H1 (cell line): ENCODE data around the gene EXOG. TPM values are rescaled to one million over a fixed set of nuclear protein-coding genes. Genes with fewer than 3 reads are reported as not detected.

Experiments
- CTCF ChIA-PET: fragments of 300-600 bp; sonication (Branson Sonifier 250); formaldehyde crosslinking; loops from one replicate; lab custom pipeline; 2021; ENCODE audit not compliant: partially characterized antibody; lab: Charles Lee
- POLR2A ChIA-PET: fragments of 300-600 bp; sonication (Branson Sonifier 250); formaldehyde crosslinking; loops from one replicate; lab custom pipeline; 2021; ENCODE audit warnings: inconsistent platforms; ENCODE audit not compliant: partially characterized antibody; lab: Charles Lee
- DNase-seq, 2 experiments: peaks; one replicate each; pipeline versions ENCODE4 v3.0.0 to v3.0.0-alpha.2; 2010 to 2022; ENCODE audit warnings: low spot score in 2 of 2, low read depth in 1 of 2, mixed read lengths in 1 of 2
- FAIRE-seq: peaks from 2 replicates; lab custom pipeline; 2011; peaks lifted over from hg19 to GRCh38; lab: Jason Lieb, UNC
- H2AFZ ChIP-seq: 2 replicates; pipeline ENCODE4 v1.8.1; 2012; ENCODE audit warnings: low read length, inconsistent platforms
- H2AK5ac ChIP-seq: 2 replicates; pipeline ENCODE4 v1.6.1; 2013; ENCODE audit warnings: low read depth, low read length
- H2BK120ac ChIP-seq: replicated peaks from 2 replicates; pipeline ENCODE3; 2013; ENCODE audit warnings: low read depth, low read length, inconsistent platforms
- H2BK12ac ChIP-seq: 2 replicates; pipeline ENCODE4 v1.6.1; 2013; ENCODE audit warnings: low read depth, low read length
- H2BK15ac ChIP-seq: 2 replicates; pipeline ENCODE4 v1.6.1; 2013; ENCODE audit warnings: low read length
- H2BK20ac ChIP-seq: 2 replicates; pipeline ENCODE4 v1.6.1; 2013; ENCODE audit warnings: low read length
- H2BK5ac ChIP-seq: 2 replicates; pipeline ENCODE4 v1.6.1; 2013; ENCODE audit warnings: low read depth, low read length
- H3K14ac ChIP-seq: 2 replicates; pipeline ENCODE4 v1.6.1; 2013; ENCODE audit warnings: inconsistent platforms; ENCODE audit not compliant: insufficient read length
- H3K18ac ChIP-seq: 2 replicates; pipeline ENCODE4 v1.6.1; 2013; ENCODE audit warnings: low read length; ENCODE audit errors: extremely low read depth
- H3K23ac ChIP-seq: 2 replicates; pipeline ENCODE4 v1.6.1; 2013; ENCODE audit warnings: inconsistent platforms; ENCODE audit not compliant: insufficient read length
- H3K23me2 ChIP-seq: 2 replicates; pipeline ENCODE4 v1.6.1; 2013; ENCODE audit warnings: low read depth, low read length
- H3K27ac ChIP-seq: 2 replicates; pipeline ENCODE4 v1.6.1; 2011; ENCODE audit warnings: low read depth, low read length, inconsistent platforms
- H3K27me3 ChIP-seq, 4 experiments: replicated peaks in 1 of 4; 1 replicate in 1 of 4; 2 replicates in 3 of 4; pipeline versions ENCODE4 v1.6.1 to v1.8.1; 2011 to 2013; ENCODE audit warnings: low read length in 3 of 4, mild to moderate bottlenecking in 3 of 4, inconsistent platforms in 2 of 4, mixed read lengths in 2 of 4, moderate library complexity in 1 of 4; ENCODE audit not compliant: control insufficient read depth in 3 of 4, insufficient read depth in 3 of 4; ENCODE audit errors: extremely low read depth in 1 of 4
- H3K36me3 ChIP-seq, 4 experiments: 2 replicates each; pipeline versions ENCODE4 v1.6.1 to v1.8.1; 2011 to 2013; ENCODE audit warnings: mild to moderate bottlenecking in 4 of 4, low read length in 3 of 4, moderate library complexity in 2 of 4, control low read depth in 1 of 4, inconsistent platforms in 1 of 4; ENCODE audit not compliant: insufficient read depth in 4 of 4, control insufficient read depth in 2 of 4
- H3K4ac ChIP-seq: replicated peaks from 2 replicates; pipeline ENCODE3; 2013; ENCODE audit warnings: low read length, low read depth, mixed read lengths, inconsistent platforms; ENCODE audit not compliant: insufficient read length
- H3K4me1 ChIP-seq, 4 experiments: replicated peaks in 1 of 4; 1 replicate in 1 of 4; 2 replicates in 3 of 4; pipeline versions ENCODE4 v1.6.1 to v1.8.1; 2011 to 2013; ENCODE audit warnings: low read length in 3 of 4, inconsistent platforms in 2 of 4, mixed read lengths in 1 of 4; ENCODE audit not compliant: insufficient read depth in 4 of 4, control insufficient read depth in 3 of 4
- H3K4me2 ChIP-seq, 2 experiments: 2 replicates each; pipeline versions ENCODE4 v1.6.1 to v1.8.1; 2011 to 2013; ENCODE audit warnings: low read depth in 2 of 2, low read length in 2 of 2, control low read depth in 1 of 2, inconsistent platforms in 1 of 2, mild to moderate bottlenecking in 1 of 2; ENCODE audit not compliant: insufficient read depth in 1 of 2
- H3K4me3 ChIP-seq, 4 experiments: fragments of 200-600, 300-600 bp in 1 of 4; sonication (generic), shearing (Covaris generic), sonication (Bioruptor Twin) in 1 of 4; 2 replicates each; pipeline versions ENCODE4 v1.5.1 to v1.8.1; 2011 to 2016; ENCODE audit warnings: low read length in 4 of 4, low read depth in 3 of 4, control low read depth in 2 of 4, inconsistent platforms in 2 of 4, mild to moderate bottlenecking in 2 of 4, mixed read lengths in 1 of 4, moderate library complexity in 1 of 4; ENCODE audit not compliant: insufficient read depth in 2 of 4; ENCODE audit errors: extremely low read depth in 1 of 4
- H3K56ac ChIP-seq: replicated peaks from 2 replicates; pipeline ENCODE3; 2013; ENCODE audit warnings: low read depth, mild to moderate bottlenecking, mixed read lengths, low read length, inconsistent platforms; ENCODE audit not compliant: insufficient read length
- H3K79me1 ChIP-seq: 2 replicates; pipeline ENCODE4 v1.6.1; 2013; ENCODE audit warnings: low read depth, low read length, control low read depth
- H3K79me2 ChIP-seq, 2 experiments: 2 replicates each; pipeline versions ENCODE4 v1.6.1 to v1.8.1; 2012 to 2013; ENCODE audit warnings: low read length in 2 of 2, mild to moderate bottlenecking in 2 of 2, inconsistent platforms in 1 of 2; ENCODE audit not compliant: insufficient read depth in 2 of 2, control insufficient read depth in 1 of 2
- H3K9ac ChIP-seq, 4 experiments: replicated peaks in 1 of 4; 1 replicate in 1 of 4; 2 replicates in 3 of 4; pipeline versions ENCODE4 v1.6.1 to v1.8.1; 2011 to 2013; ENCODE audit warnings: low read depth in 3 of 4, low read length in 3 of 4, control low read depth in 2 of 4, mild to moderate bottlenecking in 2 of 4, moderate library complexity in 2 of 4, inconsistent platforms in 1 of 4; ENCODE audit errors: extremely low read depth in 1 of 4
- H3K9me3 ChIP-seq, 2 experiments: 2 replicates each; pipeline versions ENCODE4 v1.6.1 to v1.8.1; 2012 to 2013; ENCODE audit warnings: mild to moderate bottlenecking in 2 of 2, moderate library complexity in 2 of 2, control low read depth in 1 of 2, inconsistent platforms in 1 of 2, low read depth in 1 of 2, low read length in 1 of 2, mixed read lengths in 1 of 2; ENCODE audit not compliant: insufficient read depth in 2 of 2
- H4K20me1 ChIP-seq, 2 experiments: replicated peaks in 1 of 2; 2 replicates each; pipeline versions ENCODE3 to v1.8.1; 2011 to 2013; ENCODE audit warnings: inconsistent platforms in 2 of 2, low read length in 2 of 2, mild to moderate bottlenecking in 1 of 2; ENCODE audit not compliant: insufficient read depth in 2 of 2, control insufficient read depth in 1 of 2
- H4K5ac ChIP-seq: 2 replicates; pipeline ENCODE4 v1.6.1; 2013; ENCODE audit warnings: low read length, low read depth, mixed read lengths, inconsistent platforms; ENCODE audit not compliant: insufficient read length
- H4K8ac ChIP-seq: 2 replicates; pipeline ENCODE4 v1.8.0; 2013; ENCODE audit warnings: mild to moderate bottlenecking, moderate library complexity, low read length, inconsistent platforms; ENCODE audit not compliant: insufficient read depth; ENCODE audit errors: extremely low read depth
- H4K91ac ChIP-seq: replicated peaks from 2 replicates; pipeline ENCODE3; 2013; ENCODE audit warnings: low read length, mixed read lengths, inconsistent platforms; ENCODE audit not compliant: insufficient read length
- ASH2L ChIP-seq: fragments of 200-600, 300-600 bp; sonication (generic); IDR thresholded peaks from one replicate; pipeline ENCODE4 v1.7.1; 2017; ENCODE audit warnings: low read length
- BACH1 ChIP-seq: IDR thresholded peaks from 2 replicates; pipeline ENCODE4 v1.6.1; 2012; ENCODE audit warnings: low read length, improper control_type of control experiment
- CBX5 ChIP-seq: fragments of 300-800, 300-1000 bp; sonication (generic); IDR thresholded peaks from 2 replicates; pipeline ENCODE4 v1.7.1; 2016; ENCODE audit warnings: antibody characterized with exemption, low read length, low read depth
- CEBPB ChIP-seq: IDR thresholded peaks from 2 replicates; pipeline ENCODE4 v1.6.1; 2012; ENCODE audit warnings: low read depth, low read length
- CHD1 ChIP-seq: IDR thresholded peaks from 2 replicates; pipeline ENCODE4 v1.6.1; 2012; ENCODE audit warnings: low read depth, low read length, improper control_type of control experiment
- CREB1 ChIP-seq: IDR thresholded peaks from 2 replicates; pipeline ENCODE4 v1.6.1; 2012; ENCODE audit warnings: inconsistent platforms
- EGR1 ChIP-seq: IDR thresholded peaks from 2 replicates; pipeline ENCODE4 v1.6.1; 2011; ENCODE audit warnings: low read depth, low read length, borderline replicate concordance
- EZH2 ChIP-seq: fragments of 200-600 bp; sonication (generic); IDR thresholded peaks from 2 replicates; pipeline ENCODE4 v1.7.1; 2012; ENCODE audit warnings: low read depth, mild to moderate bottlenecking, moderate library complexity, low read length, inconsistent platforms; ENCODE audit not compliant: severe bottlenecking
- NRF1 ChIP-seq: IDR thresholded peaks from 2 replicates; pipeline ENCODE4 v1.6.1; 2011; ENCODE audit warnings: mild to moderate bottlenecking, low read depth, low read length, improper control_type of control experiment
- RFX5 ChIP-seq: IDR thresholded peaks from 2 replicates; pipeline ENCODE4 v1.6.1; 2011; ENCODE audit warnings: low read depth, low read length, improper control_type of control experiment, borderline replicate concordance
- SP2 ChIP-seq: IDR thresholded peaks from 2 replicates; pipeline ENCODE4 v1.6.1; 2012; ENCODE audit warnings: mild to moderate bottlenecking, low read length, inconsistent platforms
- SP4 ChIP-seq: IDR thresholded peaks from 2 replicates; pipeline ENCODE4 v1.6.1; 2012; ENCODE audit warnings: low read length, inconsistent platforms
- SUZ12 ChIP-seq: fragments of 200-600 bp; sonication (generic); IDR thresholded peaks from 2 replicates; pipeline ENCODE4 v1.6.1; 2012; ENCODE audit warnings: mild to moderate bottlenecking, inconsistent platforms, low read length, moderate library complexity, mixed read lengths
- TCF12 ChIP-seq: IDR thresholded peaks from 2 replicates; pipeline ENCODE4 v1.6.1; 2011; ENCODE audit warnings: low read depth, mild to moderate bottlenecking, low read length
- USF2 ChIP-seq: IDR thresholded peaks from 2 replicates; pipeline ENCODE4 v1.6.1; 2011; ENCODE audit warnings: low read length, improper control_type of control experiment
- WGBS, 2 experiments: shearing (Covaris generic) in 1 of 2; methylation state at CpG; one replicate each; pipeline versions ENCODE4 v1.1.6 to v1.1.7; 2013 to 2015; ENCODE audit warnings: low lambda C conversion rate in 2 of 2, mixed read lengths in 2 of 2, inconsistent platforms in 1 of 2, low coverage in 1 of 2, missing lambda C conversion rate in 1 of 2; ENCODE audit not compliant: insufficient replicate concordance in 2 of 2, insufficient coverage in 1 of 2, insufficient read length in 1 of 2; ENCODE audit errors: extremely low coverage in 1 of 2, missing lambda C conversion rate in 1 of 2; 5-methylcytosine and 5-hydroxymethylcytosine counted together
- polyA plus RNA-seq, 7 experiments: library from polyadenylated mRNA; depleted of rRNA in 3 of 7; stranded (reverse) in 5 of 7; unstranded in 2 of 7; fragments of >200 nt in 5 of 7; fragments of 200-250 nt in 2 of 7; gene quantifications; 1 replicate in 5 of 7; 2 replicates in 1 of 7; 4 replicates in 1 of 7; pipeline versions ENCODE4 v1.2.1 to v1.2.3, GENCODE V29; 2011 to 2013; ENCODE audit warnings: missing spikeins in 2 of 7, mixed read lengths in 2 of 7
- total RNA-seq: library from RNA; stranded (reverse); fragmentation: NEBNext Ultra II Directional; extraction: Animal tissue kit (Norgen Biotek cat#: 25700); gene quantifications from 2 replicates; pipeline ENCODE4 v1.2.1, GENCODE V29; 2021

Gene EXOG
- total and polyA plus RNA-seq, 2 of the 8 experiments (the other 6 are each of a cell fraction or from before 2014, with no cell fraction given), result 7.2 to 12.9 TPM

GRCh38 chr3:38526792-38527191 lies 30.7 kb downstream of the EXOG start:
- WGBS, 2 experiments, result 94% methylated on average over 14 of the region's 14 CpGs; no CpG with 5 or more reads in 1 of the 2 experiments
- Histone ChIP-seq H2AK5ac (no peak overlapping the region), H4K20me1 (no peaks in the 10 kb centered on the region)

More at GRCh38 chr3:38526792-38527191, 30.7 kb downstream of the EXOG start:
- H3K9me3 ChIP-seq, result no peaks in the 10 kb centered on the region; a peak in 1 of 4 replicates
- H3K56ac ChIP-seq, result no peak overlapping the region
- H4K91ac ChIP-seq, result no peak overlapping the region
- H2AFZ ChIP-seq, result no peak overlapping the region
- peaks cover 0 to 1% (median 0%) of the 10 kb centered on the region in 4 experiments; a peak in 1 of 7 replicates for H3K4me1 ChIP-seq
- TF ChIP-seq SUZ12 (no peak), NRF1 (no peak), CBX5 (no peak), CHD1 (no peak), SP2 (no peak), EZH2 (no peak), BACH1 (no peak), CREB1 (no peak), EGR1 (no peak), CEBPB (no peak), ASH2L (no peak), TCF12 (no peak), RFX5 (no peak), SP4 (no peak), USF2 (no peak)
- no peak overlapping the region for H2BK15ac ChIP-seq
- H3K79me1 ChIP-seq, result no peaks in the 10 kb centered on the region; the same call in 1 of the 2 replicates
- H3K18ac ChIP-seq, result no peak overlapping the region
- no peak overlapping the region for H3K14ac ChIP-seq
- no peak overlapping the region; the same call in 1 of the 2 replicates for H2BK5ac ChIP-seq
- no peaks in the 10 kb centered on the region for H3K23me2 ChIP-seq
- no peak overlapping the region for H3K4ac ChIP-seq
- H3K4me2 ChIP-seq, result no peak overlapping the region
- no peak overlapping the region for H3K27ac ChIP-seq
- no peak overlapping the region for H4K8ac ChIP-seq
- no peak overlapping the region for H4K5ac ChIP-seq
- no peak overlapping the region for H3K23ac ChIP-seq
- no peak for FAIRE-seq
- H3K4me3 ChIP-seq, result no peak overlapping the region
- H3K79me2 ChIP-seq, result no peaks in the 10 kb centered on the region
- ChIA-PET CTCF (interaction anchor here (0.7 to 12.5 kb wide), 5 partner anchors 96 to 637 kb away, joined by 4 to 318 read pairs (median 11); no protein-coding TSS in a partner anchor), POLR2A (no interaction called here)
- H2BK20ac ChIP-seq, result no peak overlapping the region
- no peak overlapping the region for H2BK12ac ChIP-seq
- peaks cover 3 to 12% (median 7%) of the 10 kb centered on the region in 4 experiments for H3K36me3 ChIP-seq
- no peaks in the 10 kb centered on the region for H3K27me3 ChIP-seq
- no peak overlapping the region for H2BK120ac ChIP-seq
- no peak for DNase-seq
- H3K9ac ChIP-seq, result no peak overlapping the region
